Mucosa of stomach (tissue), 1 donor: ENCODE measurements around the gene ABCG4.
"Not testable (repeated sequence)": the region's sequence is repeated elsewhere in the genome, so short reads cannot be mapped to it uniquely, and the experiment has no call there.

Experiments used
- H3K27me3 ChIP-seq: one replicate; pipeline ENCODE4 v1.7.0; 2013; ENCODE audit warnings: mild to moderate bottlenecking, low read length; ENCODE audit not compliant: control insufficient read depth, insufficient read depth
- H3K36me3 ChIP-seq: one replicate; pipeline ENCODE4 v1.7.0; 2013; ENCODE audit warnings: low read length; ENCODE audit not compliant: control insufficient read depth, insufficient read depth
- H3K4me1 ChIP-seq: one replicate; pipeline ENCODE4 v1.7.0; 2013; ENCODE audit warnings: mild to moderate bottlenecking, low read length; ENCODE audit not compliant: control insufficient read depth, insufficient read depth
- H3K4me3 ChIP-seq: one replicate; pipeline ENCODE4 v1.7.0; 2013; ENCODE audit warnings: low read length
- H3K9ac ChIP-seq: one replicate; pipeline ENCODE4 v1.7.0; 2013; ENCODE audit warnings: mild to moderate bottlenecking, low read length, moderate library complexity
- H3K9me3 ChIP-seq: one replicate; pipeline ENCODE4 v1.7.0; 2013; ENCODE audit warnings: mild to moderate bottlenecking, low read length, moderate library complexity; ENCODE audit not compliant: control insufficient read depth
- donor health status: Pancreatic carcinoma.

Gene ABCG4

DNA sequence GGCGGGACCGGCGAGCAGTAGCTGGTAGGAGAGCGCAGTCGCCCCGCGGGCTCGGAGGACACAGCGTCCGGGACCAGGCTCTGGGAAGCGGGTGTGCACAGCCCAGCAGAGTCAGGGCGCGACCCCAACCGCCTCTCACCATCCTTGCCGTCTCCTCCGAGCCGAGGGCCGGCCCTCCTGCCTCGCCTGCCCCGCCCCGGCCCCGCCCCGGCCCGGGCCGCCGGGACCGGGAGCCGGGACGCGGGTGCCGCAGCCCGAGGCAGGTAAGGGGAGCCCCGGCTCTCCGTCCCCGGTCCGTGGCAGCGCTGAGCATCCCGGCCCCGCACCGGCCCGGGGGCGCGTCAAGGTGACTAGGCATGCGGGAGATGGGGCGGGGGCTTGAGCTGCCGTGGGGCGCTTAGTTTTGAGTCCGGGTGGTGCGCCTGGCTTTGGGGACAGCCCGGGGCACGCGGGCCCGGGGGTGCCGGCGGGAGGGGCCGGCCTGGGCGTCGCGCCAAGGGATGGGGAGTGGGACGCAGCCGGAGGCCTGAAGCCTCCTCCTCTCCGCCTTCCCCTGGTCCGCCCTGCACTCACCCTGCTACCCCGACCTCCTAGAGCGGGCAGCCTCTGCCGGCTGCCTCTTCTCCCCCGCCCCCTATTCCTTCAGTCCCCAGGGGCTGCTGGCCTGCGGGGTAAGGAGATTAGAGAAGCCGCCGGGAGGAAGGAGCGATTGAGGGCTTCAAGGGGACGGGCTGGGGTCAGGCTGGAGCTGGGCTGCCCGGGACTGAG is at the start of gene ABCG4:
Gene ABCG4 (plus strand): TSS at position 35 of the 768 bp plus-strand sequence. CDS start 914 bp downstream, outside the sequence.
- H3K4me1 ChIP-seq = peaks cover 12% of the 10 kb centered on the region
- H3K27me3 ChIP-seq = peaks cover 51% of the 10 kb centered on the region
- H3K9ac ChIP-seq = peak within 1 kb of the TSS; percentile 15
- H3K36me3 ChIP-seq = no peaks in the 10 kb centered on the region
- no peaks in the 10 kb centered on the region for H3K9me3 ChIP-seq
- no peak within 1 kb of the TSS for H3K4me3 ChIP-seq

DNA sequence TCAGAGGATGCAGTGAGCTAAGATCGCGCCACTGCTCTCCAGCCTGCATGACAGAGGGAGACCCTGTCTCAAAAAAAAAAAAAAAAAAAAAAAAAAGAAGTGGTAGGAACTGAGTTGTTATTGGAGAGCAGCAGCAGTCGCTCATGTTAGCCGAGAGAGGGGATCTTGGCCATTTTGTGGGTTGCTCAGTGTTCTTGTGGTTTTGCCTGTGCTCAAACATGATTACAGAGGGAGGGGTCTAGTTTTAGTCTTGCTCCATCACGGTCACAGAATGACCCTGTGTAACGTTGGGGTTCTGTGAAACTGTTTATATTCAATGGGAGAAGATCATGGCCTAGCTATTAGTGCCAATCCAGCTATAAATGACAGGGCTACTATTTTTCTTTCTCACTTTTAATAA is 49.1 kb upstream of the ABCG4 start:
- Histone ChIP-seq H3K36me3 (peaks cover 6% of the 10 kb centered on the region), H3K4me1 (peaks cover 19% of the 10 kb centered on the region), H3K9me3 (no peaks in the 10 kb centered on the region), H3K9ac (no peak overlapping the region), H3K27me3 (no peaks in the 10 kb centered on the region), H3K4me3 (no peak overlapping the region)

DNA sequence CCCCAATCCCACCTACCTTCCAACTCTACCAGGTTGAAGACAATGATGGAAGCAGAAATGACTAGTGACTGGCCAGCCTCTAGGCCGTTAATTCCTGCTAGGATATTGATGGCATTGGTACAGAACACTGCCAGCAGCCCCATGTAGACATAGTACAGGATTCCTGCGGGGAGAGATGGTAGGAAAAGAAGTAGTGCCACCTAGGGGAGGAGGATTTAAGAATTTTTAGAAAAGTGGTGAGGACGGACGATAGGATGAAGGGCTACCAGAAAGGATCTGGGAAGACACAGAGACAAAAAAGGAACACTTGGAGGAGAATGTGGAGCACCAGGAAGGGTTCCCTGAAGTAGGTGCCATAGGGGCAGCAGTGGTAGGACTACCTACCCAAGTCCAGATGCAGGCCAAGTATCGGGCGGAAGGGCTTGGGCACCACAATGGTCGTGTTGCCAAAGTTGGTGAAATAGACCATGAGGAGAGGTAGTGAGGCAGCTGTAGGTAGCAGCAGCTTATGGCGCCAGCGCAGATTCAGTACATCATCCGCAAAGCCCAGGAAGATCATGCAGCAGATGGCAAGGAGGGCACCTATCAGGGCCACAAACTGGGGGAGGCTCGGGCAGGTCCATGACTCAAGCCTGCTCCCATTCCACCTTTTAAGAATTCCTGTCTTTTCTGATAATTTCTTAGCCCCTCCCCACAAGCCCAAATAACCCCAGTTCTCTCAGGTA is 48.4 kb upstream of the ABCG4 start:
- Histone ChIP-seq H3K9ac (peak overlapping the region; percentile 83), H3K4me3 (peak overlapping the region; percentile 68), H3K27me3 (no peaks in the 10 kb centered on the region), H3K36me3 (peaks cover 6% of the 10 kb centered on the region), H3K9me3 (no peaks in the 10 kb centered on the region), H3K4me1 (peaks cover 19% of the 10 kb centered on the region)

DNA sequence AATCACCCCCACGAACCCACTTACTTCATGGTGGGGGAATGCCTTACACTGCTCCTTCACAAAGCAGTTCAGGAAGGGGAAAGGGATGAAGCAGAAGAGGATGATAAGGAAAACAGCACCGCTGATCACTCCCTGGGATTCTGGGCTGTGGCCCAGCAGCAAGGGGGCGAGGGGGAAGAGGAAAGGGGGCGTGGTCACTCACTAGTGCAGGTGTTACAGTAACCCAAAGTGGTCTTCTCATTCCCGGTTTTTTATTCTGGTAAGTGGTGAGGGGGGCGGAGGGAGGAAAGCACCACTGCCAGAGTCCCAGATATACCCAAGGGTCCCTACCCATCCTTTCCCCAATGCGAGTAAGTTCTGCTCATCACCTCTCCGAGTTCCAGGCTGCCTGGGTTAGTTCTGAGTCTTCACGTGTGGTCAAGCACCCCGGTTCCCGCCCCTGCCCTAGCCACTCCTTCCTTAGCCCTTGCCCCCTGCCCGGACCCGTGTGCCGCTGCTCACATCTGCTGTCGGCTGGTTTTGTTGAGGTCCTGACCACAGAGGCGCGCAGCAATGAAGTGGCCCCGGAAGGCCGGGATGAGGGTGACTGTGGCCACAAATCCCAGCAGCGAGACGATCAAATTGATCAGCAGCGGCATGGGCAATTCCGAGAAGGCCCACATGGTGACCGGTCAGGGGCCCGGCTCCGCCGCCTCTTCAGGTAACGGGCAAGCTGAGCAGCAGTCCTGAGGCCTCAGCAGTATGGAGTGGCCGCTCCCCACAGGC is 47.7 kb upstream of the ABCG4 start:
- Histone ChIP-seq H3K4me1 (peaks cover 19% of the 10 kb centered on the region), H3K27me3 (no peaks in the 10 kb centered on the region), H3K36me3 (peaks cover 6% of the 10 kb centered on the region), H3K9ac (peak overlapping the region; percentile 83), H3K4me3 (peak overlapping the region; percentile 68), H3K9me3 (no peaks in the 10 kb centered on the region)

DNA sequence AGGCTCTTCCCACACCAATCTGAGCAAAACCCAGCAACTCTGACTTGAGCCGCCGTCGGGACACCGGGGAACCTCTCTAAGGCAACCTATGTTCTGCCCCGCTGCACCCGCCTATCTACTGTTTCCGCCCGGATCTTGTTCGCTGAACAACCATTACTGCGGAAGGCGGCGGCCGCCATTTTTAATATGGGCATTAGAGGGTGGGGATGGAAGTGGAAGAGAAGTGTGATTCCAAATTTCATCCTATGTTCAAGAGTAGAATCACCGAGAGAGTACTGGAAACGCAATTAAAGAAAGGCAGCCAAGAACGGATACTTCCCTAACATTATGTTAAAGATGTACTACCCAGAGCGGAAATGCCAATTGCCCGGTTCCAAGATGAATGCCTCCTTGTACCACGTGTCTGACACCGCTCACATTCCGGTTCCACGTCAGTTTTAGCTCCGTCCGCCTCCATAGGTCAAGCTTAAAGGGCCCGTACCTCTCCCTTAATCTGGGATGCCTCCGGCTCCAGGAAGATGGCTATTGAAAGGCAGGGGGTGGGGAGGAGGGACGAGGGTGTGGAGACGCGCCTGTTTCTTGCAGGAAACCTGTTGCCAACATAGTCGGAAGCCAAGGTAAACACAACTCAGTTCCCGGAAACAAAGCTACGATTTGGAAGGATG is 47.0 kb upstream of the ABCG4 start, which contains the start of gene DPAGT1:
Gene DPAGT1 (minus strand): TSS at position 95 of the 665 bp plus-strand sequence. CDS start 198 bp downstream, outside the sequence.
- Histone ChIP-seq H3K9ac (peak within 1 kb of the TSS; percentile 83), H3K4me3 (peak within 1 kb of the TSS; percentile 68), H3K4me1 (peaks cover 26% of the 10 kb centered on the region)

DNA sequence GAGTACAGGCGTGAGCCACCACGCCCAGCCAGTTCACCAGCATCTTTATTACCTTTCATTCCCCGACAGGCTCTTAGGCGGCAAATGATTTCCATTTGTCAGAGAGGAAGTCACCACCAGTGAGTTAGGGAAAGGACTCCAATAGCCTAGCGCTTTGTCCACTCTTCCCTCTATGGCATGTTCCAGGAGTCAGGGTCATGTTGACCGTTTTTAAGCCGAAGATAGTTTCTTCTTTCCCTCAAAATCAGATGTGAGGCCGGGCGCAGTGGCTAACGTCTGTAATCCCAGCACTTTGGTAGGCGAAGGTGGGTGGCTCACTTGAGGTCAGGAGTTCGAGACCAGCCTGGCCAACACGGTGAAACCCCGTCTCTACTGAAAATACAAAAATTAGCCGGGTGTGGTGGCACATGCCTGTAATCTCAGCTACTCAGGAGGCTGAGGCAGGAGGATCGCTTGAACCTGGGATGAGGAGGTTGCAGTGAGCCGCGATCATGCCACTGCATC is 45.6 kb upstream of the ABCG4 start:
- not testable (repeated sequence) for H3K27me3 ChIP-seq, H3K4me3 ChIP-seq, H3K36me3 ChIP-seq, H3K9me3 ChIP-seq
- peak overlapping the region; percentile 83 for H3K9ac ChIP-seq
- peaks cover 27% of the 10 kb centered on the region for H3K4me1 ChIP-seq

More for the DNA sequence above, 47.0 kb upstream of the ABCG4 start, which contains the start of gene DPAGT1:
- peaks cover 6% of the 10 kb centered on the region for H3K36me3 ChIP-seq
- H3K9me3 ChIP-seq = no peaks in the 10 kb centered on the region
- H3K27me3 ChIP-seq = no peaks in the 10 kb centered on the region

DNA sequence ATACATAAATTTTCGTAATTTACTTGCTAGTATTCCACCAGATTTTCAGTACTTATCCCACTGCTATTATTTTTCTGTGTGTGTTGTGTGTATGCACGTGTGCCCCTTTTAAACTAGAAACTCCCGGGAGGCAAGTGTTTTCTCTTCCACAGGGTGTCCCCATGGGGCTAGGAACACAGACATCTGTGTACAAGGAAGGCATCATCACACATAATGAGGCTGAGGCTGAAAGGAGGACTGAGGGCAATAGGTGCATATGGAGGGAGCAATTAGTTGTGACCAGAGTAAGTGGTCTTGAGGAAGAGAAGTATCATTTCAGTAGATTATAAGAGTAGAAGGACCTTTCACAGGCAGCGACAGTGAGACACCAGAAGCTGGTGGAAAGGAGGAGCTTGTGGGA is 45.1 kb upstream of the ABCG4 start:
- no peak overlapping the region for H3K9ac ChIP-seq
- H3K4me1 ChIP-seq = peaks cover 28% of the 10 kb centered on the region
- H3K9me3 ChIP-seq = no peaks in the 10 kb centered on the region
- H3K4me3 ChIP-seq = no peak overlapping the region
- no peaks in the 10 kb centered on the region for H3K36me3 ChIP-seq
- H3K27me3 ChIP-seq = no peaks in the 10 kb centered on the region

DNA sequence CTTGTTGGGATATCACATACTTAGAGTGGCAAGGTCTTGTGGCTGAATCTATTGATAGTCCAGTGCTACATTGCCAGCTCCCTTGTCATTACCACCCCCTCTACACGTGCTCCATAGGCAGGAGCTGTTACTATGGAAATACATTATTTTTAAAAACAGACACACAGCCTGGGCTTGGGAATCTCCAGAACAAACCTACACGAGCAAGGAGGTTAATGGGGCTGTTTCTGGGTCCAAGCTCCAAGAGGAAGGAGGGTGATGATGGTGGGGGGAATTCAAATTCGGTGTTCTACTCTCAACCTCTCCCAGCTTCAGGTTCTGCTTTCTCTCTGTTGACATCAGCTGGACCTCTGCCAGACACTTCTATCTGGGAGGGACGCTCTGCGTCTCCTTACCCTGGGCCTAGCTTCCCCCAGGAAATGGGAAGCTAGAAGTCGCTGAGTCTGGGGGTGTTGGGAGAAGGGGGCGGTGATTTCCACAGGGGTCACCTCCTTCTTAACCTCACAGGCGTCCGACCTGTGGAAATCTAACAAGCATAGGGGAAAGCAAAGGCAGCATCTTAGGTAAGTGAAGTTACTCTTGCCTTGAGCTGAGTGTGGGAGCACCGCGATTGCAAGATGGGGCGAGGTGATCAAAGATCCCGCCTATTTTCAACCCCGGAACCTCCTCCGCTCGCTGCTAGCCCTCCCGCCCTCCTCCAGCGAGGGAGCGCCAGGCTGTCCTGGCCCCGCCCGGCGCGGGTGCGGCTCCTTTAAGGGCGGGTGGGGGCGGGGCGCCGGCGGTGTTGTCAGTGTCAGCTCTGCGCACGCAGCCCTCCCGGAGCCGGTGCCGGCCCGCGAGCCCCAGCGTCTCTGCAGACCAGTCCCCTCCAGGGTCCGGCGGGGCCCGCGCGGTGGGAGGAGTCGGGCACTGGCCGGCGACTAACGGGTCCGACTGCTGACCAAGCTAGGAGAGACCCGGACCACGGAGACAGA is 42.0 kb upstream of the ABCG4 start, which contains the start of gene C2CD2L:
Gene C2CD2L (plus strand): TSS at position 781 of the 974 bp plus-strand sequence. CDS start 398 bp downstream, outside the sequence.
- Histone ChIP-seq H3K4me3 (peak within 1 kb of the TSS; percentile 87), H3K4me1 (peaks cover 27% of the 10 kb centered on the region), H3K36me3 (peaks cover 6% of the 10 kb centered on the region), H3K9me3 (no peaks in the 10 kb centered on the region), H3K9ac (peak within 1 kb of the TSS; percentile 67), H3K27me3 (no peaks in the 10 kb centered on the region)

DNA sequence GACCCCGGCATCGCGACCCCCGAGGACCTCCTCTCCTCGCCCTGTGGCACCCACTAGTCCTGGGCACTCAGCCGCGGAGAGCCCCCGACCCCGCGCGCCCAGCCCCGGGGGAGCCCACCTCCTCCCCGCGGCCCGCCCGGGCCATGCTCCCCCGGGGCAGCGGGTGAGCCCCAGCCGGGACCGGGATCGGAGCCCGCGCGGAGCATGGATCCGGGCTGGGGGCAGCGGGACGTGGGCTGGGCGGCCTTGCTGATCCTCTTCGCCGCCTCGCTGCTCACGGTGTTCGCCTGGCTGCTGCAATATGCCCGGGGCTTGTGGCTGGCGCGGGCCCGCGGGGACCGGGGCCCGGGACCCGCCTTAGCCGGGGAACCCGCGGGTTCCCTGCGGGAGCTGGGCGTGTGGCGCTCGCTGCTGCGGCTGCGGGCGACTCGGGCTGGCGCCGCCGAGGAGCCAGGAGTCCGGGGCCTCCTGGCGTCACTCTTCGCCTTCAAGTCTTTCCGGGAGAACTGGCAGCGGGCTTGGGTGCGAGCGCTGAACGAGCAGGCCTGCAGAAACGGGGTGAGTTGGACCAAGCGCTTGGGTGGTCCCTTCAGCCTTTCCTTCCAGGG is 41.2 kb upstream of the ABCG4 start:
- Histone ChIP-seq H3K9me3 (no peaks in the 10 kb centered on the region), H3K36me3 (peaks cover 9% of the 10 kb centered on the region), H3K27me3 (no peaks in the 10 kb centered on the region), H3K4me1 (peaks cover 24% of the 10 kb centered on the region), H3K4me3 (peak overlapping the region; percentile 87), H3K9ac (peak overlapping the region; percentile 67)

DNA sequence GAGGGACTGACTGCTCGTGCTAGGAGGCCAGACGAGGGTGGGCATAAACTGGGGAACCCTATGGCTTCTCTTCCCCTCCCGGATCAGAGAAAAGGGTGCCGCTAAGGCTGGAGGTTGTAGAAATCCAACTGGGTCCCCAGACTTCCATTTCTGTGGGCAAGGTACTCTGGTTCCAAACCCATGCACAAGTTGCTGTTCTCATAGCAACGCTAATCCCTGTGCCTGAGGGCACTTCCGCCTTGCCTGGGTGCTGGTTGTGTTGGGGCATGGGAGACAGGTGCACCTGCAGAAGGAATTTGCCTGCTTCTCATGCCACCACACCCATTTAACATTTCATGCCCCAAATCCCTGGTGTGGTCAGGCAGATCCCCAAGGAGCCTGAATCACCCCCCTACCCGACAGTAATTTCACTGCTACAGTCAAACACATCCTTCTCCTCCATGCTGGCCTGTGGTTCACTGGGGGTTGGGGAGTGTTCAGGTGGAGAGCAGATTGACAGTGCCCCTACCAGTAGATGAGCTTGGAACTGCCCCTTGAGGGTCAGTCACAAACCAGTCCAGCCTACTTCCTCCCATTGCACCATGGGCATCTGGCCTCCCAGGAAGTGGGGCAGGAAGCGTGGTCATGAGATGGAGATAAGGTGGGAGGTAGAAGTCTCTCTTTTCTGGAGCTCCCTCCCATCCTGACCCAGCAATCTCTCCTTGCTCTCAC is 40.6 kb upstream of the ABCG4 start:
- H3K9ac ChIP-seq = peak overlapping the region; percentile 67
- H3K9me3 ChIP-seq = no peaks in the 10 kb centered on the region
- no peaks in the 10 kb centered on the region for H3K27me3 ChIP-seq
- peaks cover 17% of the 10 kb centered on the region for H3K4me1 ChIP-seq
- peak overlapping the region; percentile 87 for H3K4me3 ChIP-seq
- H3K36me3 ChIP-seq = peaks cover 9% of the 10 kb centered on the region
